ENCODE data around the gene RBM48. TPM values are rescaled to one million over a fixed set of nuclear protein-coding genes. Genes with fewer than 3 reads are reported as not detected.
A peak's percentile ranks its signal among the peaks of the same experiment; 100 is the strongest.
"Not testable (repeated sequence)": the region's sequence is repeated elsewhere in the genome, so short reads cannot be mapped to it uniquely, and the experiment has no call there.

Gene RBM48
- total and polyA plus RNA-seq, 7 experiments from 2014 or later = 16.9 to 42.7 (median 37.8) TPM

DNA sequence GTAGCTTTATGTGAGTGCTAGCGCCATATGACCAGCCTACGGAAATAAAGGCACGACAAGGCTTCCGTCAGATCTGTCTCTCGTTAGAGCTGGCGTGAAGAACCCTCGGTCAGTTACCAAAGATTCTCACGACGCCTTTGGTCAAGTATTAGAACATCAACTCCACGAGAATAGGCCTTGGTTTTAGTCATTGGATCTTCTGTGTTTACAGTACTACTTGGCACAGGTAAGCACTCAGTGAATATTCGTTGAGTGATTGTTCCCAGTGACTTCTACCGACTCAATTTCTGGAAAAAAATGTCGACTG, 316 bp downstream of the RBM48 start:
- peak overlapping the region; percentile 95 for H3K4me3 ChIP-seq (ENCODE audit: low read length)
- ATAC-seq = no peak

DNA sequence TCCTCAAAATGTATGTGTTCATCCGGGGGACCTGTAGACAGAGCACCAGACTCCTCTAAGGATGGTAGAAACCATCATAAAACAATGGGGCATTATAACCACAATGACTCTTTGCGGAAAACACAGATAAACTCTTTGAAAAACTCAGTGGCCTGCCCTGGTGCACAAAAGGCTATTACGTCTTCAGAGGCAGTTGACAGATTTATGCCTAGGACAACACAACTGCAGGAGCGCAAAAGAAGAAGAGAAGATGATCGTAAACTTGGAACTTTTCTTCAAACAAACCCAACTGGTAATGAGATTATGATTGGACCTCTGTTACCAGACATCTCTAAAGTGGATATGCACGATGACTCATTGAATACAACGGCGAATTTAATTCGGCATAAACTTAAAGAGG, 6.0 kb downstream of the RBM48 start:
- no peaks in the 10 kb centered on the region for H3K9me3 Mint-ChIP-seq
- Histone ChIP-seq H3K36me3 (ENCODE audit: control insufficient read depth in 2 of 3, insufficient read depth in 3 of 3, low read length in 3 of 3) (peaks cover 28 to 86% (median 42%) of the 10 kb centered on the region in 3 experiments), H3K4me3 (ENCODE audit: low read length) (no peak overlapping the region), H3K27me3 (ENCODE audit: control insufficient read depth in 2 of 2, insufficient read depth in 2 of 2, low read length in 2 of 2) (no peaks in the 10 kb centered on the region), H3K4me1 (ENCODE audit: control insufficient read depth in 2 of 2, insufficient read depth in 2 of 2, low read length in 2 of 2) (peaks cover 2 to 6% of the 10 kb centered on the region in 2 donors), H3K9me3 (ENCODE audit: control insufficient read depth in 2 of 3, low read length in 3 of 3) (no peaks in the 10 kb centered on the region), H3K27ac (ENCODE audit: low read depth, low read length) (no peak overlapping the region)
- intact Hi-C loops (cut with micrococcal nuclease) = no loop called here
- ChIA-PET POLR2A (no interaction called here), CTCF (no interaction called here)
- peak overlapping the region in 3 of 10 donors; percentile 31 to 56 (median 53) for H3K4me3 Mint-ChIP-seq
- ATAC-seq (no peak), DNase-seq (no peak)
- H3K4me1 Mint-ChIP-seq = peaks cover 20 to 58% (median 46%) of the 10 kb centered on the region in 7 donors
- H3K27ac Mint-ChIP-seq = peak overlapping the region in 2 of 9 donors; percentile 13 to 69
- H3K27me3 Mint-ChIP-seq = no peaks in the 10 kb centered on the region
- peaks cover 13 to 53% (median 35%) of the 10 kb centered on the region in 5 donors for H3K36me3 Mint-ChIP-seq

More for the DNA sequence above, 316 bp downstream of the RBM48 start:
- Mint-ChIP-seq H3K4me3 (peak overlapping the region; percentile 86 to 96 (median 90)), H3K27ac (peak overlapping the region; percentile 91 to 100 (median 95)), H3K27me3 (peaks cover 0 to 2% (median 0%) of the 10 kb centered on the region in 5 donors), H3K4me1 (peaks cover 29 to 73% (median 58%) of the 10 kb centered on the region in 7 donors), H3K9me3 (peaks cover 0 to 3% (median 0%) of the 10 kb centered on the region in 11 donors), H3K36me3 (peaks cover 5 to 29% (median 25%) of the 10 kb centered on the region in 5 donors)
- Histone ChIP-seq H3K36me3 (ENCODE audit: control insufficient read depth in 2 of 3, insufficient read depth in 3 of 3, low read length in 3 of 3) (peaks cover 27 to 40% (median 27%) of the 10 kb centered on the region in 3 experiments), H3K27ac (ENCODE audit: low read depth, low read length) (peak overlapping the region; percentile 86), H3K4me1 (ENCODE audit: control insufficient read depth in 2 of 2, insufficient read depth in 2 of 2, low read length in 2 of 2) (peaks cover 13 to 23% of the 10 kb centered on the region in 2 donors), H3K9me3 (ENCODE audit: control insufficient read depth in 2 of 3, low read length in 3 of 3) (no peaks in the 10 kb centered on the region), H3K27me3 (ENCODE audit: control insufficient read depth in 2 of 2, insufficient read depth in 2 of 2, low read length in 2 of 2) (no peaks in the 10 kb centered on the region)
- no peak for DNase-seq
- intact Hi-C loops (cut with micrococcal nuclease) = loop anchor here (1.0 to 5.0 kb wide), 25 partner anchors 61 to 1475 kb away; partner anchors contain the start of genes AKAP9 (in 2 of the 2), BET1 (in 2 of the 2), CYP51A1 (in 2 of the 2) and FAM133B (in 2 of the 2)
- CTCF ChIA-PET = interaction anchor here (0.5 to 2.0 kb wide), 7 partner anchors 33 to 699 kb away, joined by 3 to 8 read pairs (median 4); partner anchors contain the start of gene GATAD1
- POLR2A ChIA-PET = interaction anchor here (0.7 to 2.5 kb wide), 16 partner anchors 9 to 703 kb away, joined by 3 to 27 read pairs (median 4); partner anchors contain the start of genes ANKIB1, CYP51A1, FAM133B and GATAD1

DNA sequence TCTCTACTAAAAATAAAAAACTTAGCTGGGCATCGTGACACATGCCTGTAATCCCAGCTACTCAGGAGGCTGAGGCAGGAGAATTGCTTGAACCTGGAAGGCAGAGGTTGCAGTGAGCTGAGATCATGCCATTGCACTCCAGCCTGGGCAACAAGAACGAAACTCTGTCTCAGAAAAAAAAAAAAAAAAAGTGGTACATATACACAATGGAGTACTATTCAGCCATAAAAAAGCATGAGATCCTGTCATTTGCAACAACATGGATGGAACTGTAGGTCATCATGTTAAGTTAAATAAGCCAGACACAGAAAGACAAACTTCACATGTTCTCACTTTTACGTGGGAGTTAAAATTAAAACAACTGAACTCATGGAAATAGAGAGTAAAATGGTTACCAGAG, 14.9 kb downstream of the RBM48 start:
- H3K27ac ChIP-seq (ENCODE audit: low read depth, low read length); DNase-seq; H3K4me3 Mint-ChIP-seq; H3K27me3 Mint-ChIP-seq; intact Hi-C loops (cut with micrococcal nuclease); H3K4me1 Mint-ChIP-seq; H3K4me3 ChIP-seq (ENCODE audit: low read length); H3K27me3 ChIP-seq (ENCODE audit: control insufficient read depth in 2 of 2, insufficient read depth in 2 of 2, low read length in 2 of 2); H3K9me3 Mint-ChIP-seq; ATAC-seq; H3K27ac Mint-ChIP-seq; H3K9me3 ChIP-seq (ENCODE audit: control insufficient read depth in 2 of 3, low read length in 3 of 3); H3K4me1 ChIP-seq (ENCODE audit: control insufficient read depth in 2 of 2, insufficient read depth in 2 of 2, low read length in 2 of 2); H3K36me3 Mint-ChIP-seq: not testable (repeated sequence)
- H3K36me3 ChIP-seq (ENCODE audit: control insufficient read depth in 2 of 3, insufficient read depth in 3 of 3, low read length in 3 of 3) = peaks cover 0 to 11% (median 0%) of the 10 kb centered on the region in 3 experiments
- ChIA-PET POLR2A (interaction anchor here (0.6 kb wide), 1 partner anchor 44 kb away, joined by 5 read pairs; no protein-coding TSS in a partner anchor), CTCF (interaction anchor here (0.7 kb wide), 1 partner anchor 88 kb away, joined by 3 read pairs; no protein-coding TSS in a partner anchor)

DNA sequence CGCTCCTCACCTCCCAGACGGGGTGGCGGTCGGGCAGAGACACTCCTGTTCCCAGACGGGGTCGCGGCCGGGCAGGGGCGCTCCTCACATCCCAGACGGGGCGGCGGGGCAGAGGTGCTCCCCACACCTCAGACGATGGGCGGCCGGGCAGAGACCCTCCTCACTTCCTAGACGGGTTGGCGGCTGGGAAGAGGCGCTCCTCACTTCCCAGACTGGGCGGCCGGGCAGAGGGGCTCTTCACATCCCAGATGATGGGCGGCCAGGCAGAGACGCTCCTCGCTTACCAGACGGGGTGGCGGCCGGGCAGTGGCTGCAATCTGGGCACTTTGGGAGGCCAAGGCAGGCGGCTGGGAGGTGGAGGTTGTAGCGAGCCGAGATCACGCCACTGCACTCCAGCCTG, 16.5 kb downstream of the RBM48 start:
- H3K4me3 Mint-ChIP-seq, H3K9me3 Mint-ChIP-seq: not testable (repeated sequence)

DNA sequence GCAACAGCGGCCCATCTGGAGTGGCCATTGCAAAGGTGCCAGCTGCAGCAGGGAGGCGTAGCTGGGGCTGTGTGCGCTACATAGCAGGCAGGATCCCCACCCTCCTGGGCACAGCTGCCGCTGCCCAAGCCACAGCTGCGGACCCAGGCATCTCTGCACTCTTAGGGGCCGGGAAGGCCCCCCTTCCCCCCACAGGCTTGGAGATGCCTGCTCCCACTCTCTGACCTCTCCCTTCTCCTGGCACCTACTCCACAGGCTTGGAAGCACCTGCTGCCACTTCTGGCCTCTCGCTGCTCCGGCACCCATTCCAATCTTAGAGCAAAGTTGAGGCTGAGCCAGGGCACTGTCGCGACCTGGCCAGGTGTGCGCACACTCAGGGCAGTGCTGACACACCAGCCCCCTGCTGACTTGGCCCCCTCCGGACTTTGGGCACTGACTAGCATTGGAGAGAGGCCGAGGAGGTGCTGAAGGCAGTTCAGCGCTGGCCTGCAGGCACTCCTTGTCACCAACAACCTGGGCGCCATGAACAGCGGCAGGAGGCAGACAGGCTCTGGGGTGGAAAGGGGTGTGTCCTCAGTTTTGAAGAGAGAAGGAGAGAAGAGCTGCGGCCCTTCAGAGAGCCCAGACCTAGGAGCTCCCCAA, 18.4 kb downstream of the RBM48 start:
- no peak overlapping the region for H3K4me3 ChIP-seq (ENCODE audit: low read length)
- H3K27ac Mint-ChIP-seq = no peak overlapping the region
- H3K27me3 Mint-ChIP-seq = peaks cover 0 to 7% (median 0%) of the 10 kb centered on the region in 5 donors
- no peak for ATAC-seq
- no peaks in the 10 kb centered on the region for H3K9me3 ChIP-seq (ENCODE audit: control insufficient read depth in 2 of 3, low read length in 3 of 3)
- intact Hi-C loops (cut with micrococcal nuclease) = no loop called here
- DNase-seq = no peak
- H3K36me3 ChIP-seq (ENCODE audit: control insufficient read depth in 2 of 3, insufficient read depth in 3 of 3, low read length in 3 of 3) = no peaks in the 10 kb centered on the region
- CTCF ChIA-PET = no interaction called here
- no peak overlapping the region for H3K4me3 Mint-ChIP-seq
- no peaks in the 10 kb centered on the region for H3K4me1 ChIP-seq (ENCODE audit: control insufficient read depth in 2 of 2, insufficient read depth in 2 of 2, low read length in 2 of 2)
- H3K36me3 Mint-ChIP-seq = no peaks in the 10 kb centered on the region
- H3K4me1 Mint-ChIP-seq = no peaks in the 10 kb centered on the region
- H3K27ac ChIP-seq (ENCODE audit: low read depth, low read length) = no peak overlapping the region
- H3K9me3 Mint-ChIP-seq = peaks cover 0 to 4% (median 0%) of the 10 kb centered on the region in 11 donors
- no peaks in the 10 kb centered on the region for H3K27me3 ChIP-seq (ENCODE audit: control insufficient read depth in 2 of 2, insufficient read depth in 2 of 2, low read length in 2 of 2)
- POLR2A ChIA-PET = no interaction called here

More for the DNA sequence above, 16.5 kb downstream of the RBM48 start:
- ATAC-seq; H3K4me3 ChIP-seq (ENCODE audit: low read length); H3K27ac Mint-ChIP-seq; H3K9me3 ChIP-seq (ENCODE audit: control insufficient read depth in 2 of 3, low read length in 3 of 3); CTCF ChIA-PET; intact Hi-C loops (cut with micrococcal nuclease); H3K27me3 ChIP-seq (ENCODE audit: control insufficient read depth in 2 of 2, insufficient read depth in 2 of 2, low read length in 2 of 2); DNase-seq; H3K36me3 Mint-ChIP-seq; H3K27me3 Mint-ChIP-seq; H3K4me1 Mint-ChIP-seq; H3K27ac ChIP-seq (ENCODE audit: low read depth, low read length); POLR2A ChIA-PET; H3K4me1 ChIP-seq (ENCODE audit: control insufficient read depth in 2 of 2, insufficient read depth in 2 of 2, low read length in 2 of 2); H3K36me3 ChIP-seq (ENCODE audit: control insufficient read depth in 2 of 3, insufficient read depth in 3 of 3, low read length in 3 of 3): not testable (repeated sequence)

DNA sequence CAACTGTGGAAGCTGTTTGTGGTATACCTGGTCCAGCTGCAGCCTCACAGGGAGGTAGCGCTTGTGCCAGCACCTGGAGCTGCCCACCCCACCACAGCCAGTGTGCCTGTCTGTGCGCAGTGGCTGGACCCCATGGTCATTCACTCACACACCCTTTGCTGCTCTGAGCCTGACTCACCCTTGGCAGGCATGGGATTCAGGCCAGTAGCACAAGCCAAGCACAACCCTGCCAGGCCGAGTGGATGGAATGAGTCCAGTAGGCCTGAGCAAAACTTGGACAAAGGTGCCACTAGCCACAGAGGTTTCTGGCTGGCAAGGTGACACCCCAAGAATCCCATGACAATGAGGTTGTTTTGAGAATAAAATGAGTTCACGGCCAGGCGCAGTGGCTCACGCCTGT, 19.0 kb downstream of the RBM48 start:
- peaks cover 0 to 3% (median 0%) of the 10 kb centered on the region in 11 donors for H3K9me3 Mint-ChIP-seq
- CTCF ChIA-PET = no interaction called here

More for the DNA sequence above, 19.0 kb downstream of the RBM48 start:
- DNase-seq = no peak
- H3K4me1 Mint-ChIP-seq = no peaks in the 10 kb centered on the region
- H3K4me1 ChIP-seq (ENCODE audit: control insufficient read depth in 2 of 2, insufficient read depth in 2 of 2, low read length in 2 of 2) = no peaks in the 10 kb centered on the region
- intact Hi-C loops (cut with micrococcal nuclease) = no loop called here
- no peak overlapping the region for H3K4me3 ChIP-seq (ENCODE audit: low read length)
- H3K27ac Mint-ChIP-seq = no peak overlapping the region
- H3K36me3 Mint-ChIP-seq = no peaks in the 10 kb centered on the region
- H3K9me3 ChIP-seq (ENCODE audit: control insufficient read depth in 2 of 3, low read length in 3 of 3) = no peaks in the 10 kb centered on the region
- no peak overlapping the region for H3K4me3 Mint-ChIP-seq
- H3K27ac ChIP-seq (ENCODE audit: low read depth, low read length) = no peak overlapping the region
- H3K36me3 ChIP-seq (ENCODE audit: control insufficient read depth in 2 of 3, insufficient read depth in 3 of 3, low read length in 3 of 3) = no peaks in the 10 kb centered on the region
- POLR2A ChIA-PET = no interaction called here
- no peak for ATAC-seq
- H3K27me3 ChIP-seq (ENCODE audit: control insufficient read depth in 2 of 2, insufficient read depth in 2 of 2, low read length in 2 of 2) = no peaks in the 10 kb centered on the region
- H3K27me3 Mint-ChIP-seq = peaks cover 0 to 6% (median 0%) of the 10 kb centered on the region in 5 donors

Measured in naive thymus-derived CD4-positive, alpha-beta T cell (primary cell).